Measurements from ENCODE around the gene HTR3E.
"Not testable (repeated sequence)": the region's sequence is repeated elsewhere in the genome, so short reads cannot be mapped to it uniquely, and the experiment has no call there.

Gene HTR3E

DNA sequence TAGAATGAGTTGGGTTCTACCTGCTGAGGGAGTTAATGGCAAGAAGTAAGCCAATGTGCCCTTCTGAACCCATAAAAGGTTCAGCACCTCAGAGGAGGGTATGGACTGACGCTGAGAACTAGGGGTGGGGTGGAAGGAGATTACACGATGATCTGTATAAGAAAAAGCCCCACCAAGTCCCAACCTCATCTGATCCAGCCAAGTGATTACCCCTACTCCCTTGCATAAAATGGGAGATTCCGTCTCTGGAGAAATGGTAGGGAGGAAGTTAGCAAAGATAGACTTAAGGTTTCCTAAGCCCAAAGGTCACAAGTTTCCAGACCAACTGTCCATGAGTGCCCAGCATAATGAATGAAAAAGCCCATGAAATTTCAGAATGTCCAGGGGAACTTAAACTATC lies 51.2 kb downstream of the HTR3E start:
- H3K79me2 ChIP-seq (ENCODE audit: insufficient read depth, low read length) = no peaks in the 10 kb centered on the region
- no peaks in the 10 kb centered on the region for H3K9me3 ChIP-seq (ENCODE audit: insufficient read depth, low read length)
- H3F3A ChIP-seq (ENCODE audit: insufficient read depth) = no peaks in the 10 kb centered on the region
- no peak overlapping the region for H3K4me3 ChIP-seq (ENCODE audit: insufficient read depth, low read length, poor library complexity, severe bottlenecking)
- H3K27me3 ChIP-seq (ENCODE audit: low read length) = no peaks in the 10 kb centered on the region
- no peaks in the 10 kb centered on the region for H3K36me3 ChIP-seq (ENCODE audit: low read length)
- H3K9ac ChIP-seq (ENCODE audit: low read length) = no peak overlapping the region
- no peak overlapping the region for H2AFZ ChIP-seq (ENCODE audit: low read depth, low read length, severe bottlenecking)
- no peak overlapping the region for H3K27ac ChIP-seq (ENCODE audit: low read depth, low read length)
- H3K9me2 ChIP-seq (replicated peaks; ENCODE audit: insufficient read depth, low read length) = no peaks in the 10 kb centered on the region
- no peaks in the 10 kb centered on the region for H4K20me1 ChIP-seq (ENCODE audit: low read depth, low read length)
- no peak overlapping the region for H3K4me2 ChIP-seq (ENCODE audit: low read depth, low read length, poor library complexity, severe bottlenecking)
- TF ChIP-seq, protein P1, sequence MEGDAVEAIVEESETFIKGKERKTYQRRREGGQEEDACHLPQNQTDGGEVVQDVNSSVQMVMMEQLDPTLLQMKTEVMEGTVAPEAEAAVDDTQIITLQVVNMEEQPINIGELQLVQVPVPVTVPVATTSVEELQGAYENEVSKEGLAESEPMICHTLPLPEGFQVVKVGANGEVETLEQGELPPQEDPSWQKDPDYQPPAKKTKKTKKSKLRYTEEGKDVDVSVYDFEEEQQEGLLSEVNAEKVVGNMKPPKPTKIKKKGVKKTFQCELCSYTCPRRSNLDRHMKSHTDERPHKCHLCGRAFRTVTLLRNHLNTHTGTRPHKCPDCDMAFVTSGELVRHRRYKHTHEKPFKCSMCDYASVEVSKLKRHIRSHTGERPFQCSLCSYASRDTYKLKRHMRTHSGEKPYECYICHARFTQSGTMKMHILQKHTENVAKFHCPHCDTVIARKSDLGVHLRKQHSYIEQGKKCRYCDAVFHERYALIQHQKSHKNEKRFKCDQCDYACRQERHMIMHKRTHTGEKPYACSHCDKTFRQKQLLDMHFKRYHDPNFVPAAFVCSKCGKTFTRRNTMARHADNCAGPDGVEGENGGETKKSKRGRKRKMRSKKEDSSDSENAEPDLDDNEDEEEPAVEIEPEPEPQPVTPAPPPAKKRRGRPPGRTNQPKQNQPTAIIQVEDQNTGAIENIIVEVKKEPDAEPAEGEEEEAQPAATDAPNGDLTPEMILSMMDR (IDR thresholded peaks at IDR 0.05; ENCODE audit: insufficient read depth, low read length, poor library complexity, severe bottlenecking) = no peak
- no peak for TF ChIP-seq EZH2phosphoT487 (conservative IDR thresholded peaks at IDR 0.05; ENCODE audit: low read length)

DNA sequence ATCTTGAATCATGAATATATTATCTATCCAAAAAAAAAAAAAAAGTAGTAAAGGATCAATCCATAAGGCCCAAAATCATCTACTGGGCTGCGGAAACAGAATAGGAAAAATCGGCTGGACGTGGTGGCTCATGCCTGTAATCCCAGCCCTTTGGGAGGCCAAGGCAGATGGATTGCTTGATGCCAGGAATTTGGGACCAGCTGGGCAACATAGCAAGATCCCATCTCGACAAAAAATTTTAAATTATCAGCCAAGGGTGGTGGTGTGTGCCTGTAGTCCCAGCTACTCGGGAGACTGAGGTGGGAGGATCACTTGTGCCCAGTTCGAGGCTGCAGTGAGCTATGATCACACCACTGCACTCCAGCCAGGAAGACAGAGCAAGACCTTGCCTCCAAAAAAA lies 52.3 kb downstream of the HTR3E start:
- TF ChIP-seq EZH2phosphoT487 (conservative IDR thresholded peaks at IDR 0.05; ENCODE audit: low read length) = no peak
- TF ChIP-seq, protein P1 (IDR thresholded peaks at IDR 0.05; ENCODE audit: insufficient read depth, low read length, poor library complexity, severe bottlenecking) = no peak
- Histone ChIP-seq H3K9me2 (replicated peaks; ENCODE audit: insufficient read depth, low read length) (no peaks in the 10 kb centered on the region), H3K27ac (ENCODE audit: low read depth, low read length) (no peak overlapping the region), H3K79me2 (ENCODE audit: insufficient read depth, low read length) (no peaks in the 10 kb centered on the region), H3K9me3 (ENCODE audit: insufficient read depth, low read length) (no peaks in the 10 kb centered on the region), H2AFZ (ENCODE audit: low read depth, low read length, severe bottlenecking) (no peak overlapping the region), H3K4me2 (ENCODE audit: low read depth, low read length, poor library complexity, severe bottlenecking) (no peak overlapping the region), H3K27me3 (ENCODE audit: low read length) (no peaks in the 10 kb centered on the region), H4K20me1 (ENCODE audit: low read depth, low read length) (no peaks in the 10 kb centered on the region), H3K36me3 (ENCODE audit: low read length) (no peaks in the 10 kb centered on the region), H3F3A (ENCODE audit: insufficient read depth) (peaks cover 6% of the 10 kb centered on the region; the same call in 1 of the 2 replicates), H3K9ac (ENCODE audit: low read length) (no peak overlapping the region), H3K4me3 (ENCODE audit: insufficient read depth, low read length, poor library complexity, severe bottlenecking) (no peak overlapping the region)

DNA sequence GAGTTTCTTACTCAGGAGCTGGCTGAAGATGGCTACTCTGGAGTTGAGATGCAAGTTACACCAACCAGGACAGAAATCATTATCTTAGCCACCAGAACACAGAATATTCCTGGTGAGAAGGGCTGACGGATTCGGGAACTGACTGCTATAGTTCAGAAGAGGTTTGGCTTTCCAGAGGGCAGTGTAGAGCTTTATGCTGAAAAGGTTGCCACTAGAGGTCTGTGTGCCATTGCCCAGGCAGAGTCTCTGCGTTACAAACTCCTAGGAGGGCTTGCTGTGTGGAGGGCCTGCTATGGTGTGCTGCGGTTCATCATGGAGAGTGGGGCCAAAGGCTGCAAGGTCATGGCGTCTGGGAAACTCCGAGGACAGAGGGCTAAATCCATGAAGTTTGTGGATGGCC lies 52.9 kb downstream of the HTR3E start:
- peaks cover 11% of the 10 kb centered on the region for H3F3A ChIP-seq (ENCODE audit: insufficient read depth)
- not testable (repeated sequence) for H3K9me3 ChIP-seq (ENCODE audit: insufficient read depth, low read length); H3K4me2 ChIP-seq (ENCODE audit: low read depth, low read length, poor library complexity, severe bottlenecking); H4K20me1 ChIP-seq (ENCODE audit: low read depth, low read length); H3K36me3 ChIP-seq (ENCODE audit: low read length); H3K9ac ChIP-seq (ENCODE audit: low read length); H3K9me2 ChIP-seq (replicated peaks; ENCODE audit: insufficient read depth, low read length); H3K79me2 ChIP-seq (ENCODE audit: insufficient read depth, low read length); H3K27ac ChIP-seq (ENCODE audit: low read depth, low read length); H3K4me3 ChIP-seq (ENCODE audit: insufficient read depth, low read length, poor library complexity, severe bottlenecking); H3K27me3 ChIP-seq (ENCODE audit: low read length); H2AFZ ChIP-seq (ENCODE audit: low read depth, low read length, severe bottlenecking)

DNA sequence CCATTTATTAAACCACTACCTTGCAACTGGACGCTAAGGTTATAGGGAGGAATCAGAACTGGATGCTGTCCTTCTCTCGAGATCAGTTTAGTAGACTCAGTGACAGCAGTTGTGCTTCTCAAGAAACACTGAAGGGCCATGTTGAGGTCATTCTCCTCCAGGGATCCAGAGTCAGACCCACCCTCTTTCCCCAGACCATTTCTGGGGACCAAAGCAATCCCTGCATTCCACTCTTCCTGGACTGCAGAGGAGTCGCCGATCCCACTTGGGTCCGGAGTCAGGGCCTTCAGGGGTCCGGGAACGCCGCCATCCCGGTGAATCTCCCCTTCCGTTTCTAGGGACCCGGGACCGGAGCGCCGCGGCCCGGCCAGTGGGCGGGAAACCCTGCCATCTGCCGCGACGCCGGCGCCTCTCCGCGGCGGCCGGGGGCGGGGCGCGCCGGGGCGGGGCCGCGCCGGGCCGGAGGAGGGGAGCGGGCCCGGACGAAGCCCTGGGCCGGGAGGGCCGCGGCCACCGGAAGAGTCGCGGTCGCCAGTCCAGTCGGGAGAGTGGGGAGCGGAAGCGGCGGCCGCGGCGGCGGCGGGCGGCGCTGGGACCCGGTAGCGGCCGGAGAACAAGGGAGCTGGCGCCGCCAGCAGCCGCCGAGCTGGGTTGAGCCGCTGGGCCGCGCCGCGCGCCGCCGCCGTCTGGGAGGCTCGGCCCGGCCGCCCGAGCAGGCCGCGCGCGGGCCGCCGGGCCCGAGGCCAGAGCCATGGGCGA lies 58.2 kb downstream of the HTR3E start, which contains the start of gene DVL3:
DVL3 (plus strand) TSS at position 493 of the 759 bp plus-strand sequence; CDS start at position 752, 259 bp downstream.
- no peaks in the 10 kb centered on the region for H3K9me2 ChIP-seq (replicated peaks; ENCODE audit: insufficient read depth, low read length)
- no peaks in the 10 kb centered on the region for H3K36me3 ChIP-seq (ENCODE audit: low read length)
- TF ChIP-seq EZH2phosphoT487 (conservative IDR thresholded peaks at IDR 0.05; ENCODE audit: low read length) = no peak
- TF ChIP-seq, protein P1 (IDR thresholded peaks at IDR 0.05; ENCODE audit: insufficient read depth, low read length, poor library complexity, severe bottlenecking) = no peak
- H3K27me3 ChIP-seq (ENCODE audit: low read length) = no peaks in the 10 kb centered on the region
- no peaks in the 10 kb centered on the region for H4K20me1 ChIP-seq (ENCODE audit: low read depth, low read length)
- H2AFZ ChIP-seq (ENCODE audit: low read depth, low read length, severe bottlenecking) = peak within 1 kb of the TSS; percentile 100
- no peaks in the 10 kb centered on the region for H3K9me3 ChIP-seq (ENCODE audit: insufficient read depth, low read length)
- H3K79me2 ChIP-seq (ENCODE audit: insufficient read depth, low read length) = peaks cover 34% of the 10 kb centered on the region
- peaks cover 14% of the 10 kb centered on the region for H3F3A ChIP-seq (ENCODE audit: insufficient read depth)
- peak within 1 kb of the TSS; percentile 71 for H3K9ac ChIP-seq (ENCODE audit: low read length)
- peak within 1 kb of the TSS; percentile 29; the same call in 1 of the 2 replicates for H3K27ac ChIP-seq (ENCODE audit: low read depth, low read length)
- peak within 1 kb of the TSS; percentile 67 for H3K4me3 ChIP-seq (ENCODE audit: insufficient read depth, low read length, poor library complexity, severe bottlenecking)
- H3K4me2 ChIP-seq (ENCODE audit: low read depth, low read length, poor library complexity, severe bottlenecking) = peak within 1 kb of the TSS; percentile 90
